HG03460 (cell line): ENCODE measurements around the gene NBAS.
"Not testable (repeated sequence)": the region's sequence is repeated elsewhere in the genome, so short reads cannot be mapped to it uniquely, and the experiment has no call there.

Source experiments
- ATAC-seq: cut with Tn5 transposase; IDR thresholded peaks from one replicate; pipeline ENCODE4 v1.9.1; 2021; ENCODE audit not compliant: unreplicated experiment

The NBAS gene

DNA sequence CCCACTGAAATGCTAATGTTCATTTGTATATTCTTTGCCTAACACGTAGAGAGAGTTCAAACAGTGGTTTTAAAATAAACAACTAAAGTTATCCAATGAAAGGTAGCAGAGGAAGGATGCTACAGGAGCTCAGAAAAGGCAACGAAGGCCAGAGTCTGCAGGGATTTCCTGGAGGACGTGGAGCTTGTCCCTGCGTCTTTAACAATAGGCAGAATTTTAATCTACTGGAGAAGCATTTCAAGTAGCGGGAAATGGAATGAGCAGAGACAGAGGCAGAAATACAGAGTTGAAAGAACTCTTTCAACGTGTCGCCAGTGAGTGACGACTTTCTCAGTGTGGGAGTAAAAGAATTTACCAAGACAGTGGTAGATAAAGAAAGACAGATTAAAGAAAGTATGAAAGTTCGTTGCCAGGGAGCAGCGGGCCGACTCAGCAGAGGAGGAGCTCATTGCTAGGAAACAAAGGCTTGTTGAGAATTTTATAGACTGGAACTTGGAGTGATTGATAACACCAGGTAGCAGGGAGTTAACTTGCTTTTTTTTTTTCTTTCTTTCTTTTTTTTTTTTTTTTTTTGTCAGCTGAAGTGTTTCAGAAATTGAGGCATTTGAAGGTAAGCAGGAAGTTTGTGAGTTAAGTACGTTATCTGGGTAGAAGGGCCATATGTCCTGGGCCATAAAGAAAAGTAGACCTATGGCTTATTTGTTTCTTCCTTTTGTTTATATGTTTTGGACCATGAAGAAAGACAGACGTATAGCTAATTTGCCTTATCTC lies 625 bp upstream of the NBAS start:
- peak; percentile 22 for ATAC-seq

GRCh38 chr2:15560140-15560987 lies 770 bp downstream of the NBAS start:
- ATAC-seq = peak; percentile 44

GRCh38 chr2:15559379-15560139 lies 1.6 kb downstream of the NBAS start:
- ATAC-seq = no peak

- ATAC-seq = no peak
These were observed 3.2 kb downstream of the NBAS start for GRCh38 chr2:15557887-15558311.

DNA sequence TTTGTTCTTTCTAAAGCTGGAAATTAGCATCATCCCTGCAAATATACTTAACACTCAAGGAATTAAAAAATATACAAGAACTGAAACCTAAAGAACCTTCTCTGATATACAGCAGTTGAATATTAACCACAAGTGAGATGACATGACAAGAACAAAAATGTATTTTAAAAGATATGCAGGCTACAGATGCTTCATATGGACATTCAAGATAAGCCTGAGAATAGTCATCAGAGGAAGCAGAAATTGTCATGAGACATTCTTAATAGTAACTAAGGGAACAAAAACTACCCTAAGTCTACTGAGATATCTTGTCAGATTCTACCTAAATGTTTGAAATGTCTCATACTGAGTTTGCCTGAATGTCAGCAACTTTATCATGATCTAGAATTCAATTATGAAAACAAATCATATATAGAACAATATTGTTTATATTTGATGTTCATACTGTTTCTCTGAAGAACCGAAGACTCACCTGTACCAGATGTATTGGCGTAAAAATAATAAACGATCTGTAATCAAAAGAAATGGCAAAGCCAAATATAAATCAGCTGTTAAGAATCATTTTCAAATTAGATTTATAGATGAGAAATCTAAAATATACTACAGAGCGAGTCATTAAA lies 4.7 kb downstream of the NBAS start:
- ATAC-seq = no peak

DNA sequence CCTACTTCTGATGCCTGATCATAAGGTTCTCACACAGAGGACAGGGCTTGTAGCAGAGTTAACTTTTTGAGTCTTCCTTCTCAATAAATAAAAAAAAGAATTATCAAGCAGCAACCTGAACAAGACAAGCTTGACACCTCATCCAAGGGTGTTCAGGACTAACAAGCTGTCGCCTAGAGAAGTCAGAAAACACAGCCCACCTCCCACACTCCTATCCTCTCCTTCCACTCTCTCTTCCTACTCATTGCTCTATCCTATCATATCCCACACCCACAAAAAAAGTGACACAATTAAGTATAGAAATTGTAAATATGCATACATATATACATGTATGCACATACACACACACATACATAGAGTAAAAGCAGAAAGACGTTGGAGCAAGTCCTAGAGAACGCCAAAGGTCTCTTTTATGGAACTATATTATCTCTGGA lies 5.4 kb downstream of the NBAS start:
- ATAC-seq = no peak

DNA sequence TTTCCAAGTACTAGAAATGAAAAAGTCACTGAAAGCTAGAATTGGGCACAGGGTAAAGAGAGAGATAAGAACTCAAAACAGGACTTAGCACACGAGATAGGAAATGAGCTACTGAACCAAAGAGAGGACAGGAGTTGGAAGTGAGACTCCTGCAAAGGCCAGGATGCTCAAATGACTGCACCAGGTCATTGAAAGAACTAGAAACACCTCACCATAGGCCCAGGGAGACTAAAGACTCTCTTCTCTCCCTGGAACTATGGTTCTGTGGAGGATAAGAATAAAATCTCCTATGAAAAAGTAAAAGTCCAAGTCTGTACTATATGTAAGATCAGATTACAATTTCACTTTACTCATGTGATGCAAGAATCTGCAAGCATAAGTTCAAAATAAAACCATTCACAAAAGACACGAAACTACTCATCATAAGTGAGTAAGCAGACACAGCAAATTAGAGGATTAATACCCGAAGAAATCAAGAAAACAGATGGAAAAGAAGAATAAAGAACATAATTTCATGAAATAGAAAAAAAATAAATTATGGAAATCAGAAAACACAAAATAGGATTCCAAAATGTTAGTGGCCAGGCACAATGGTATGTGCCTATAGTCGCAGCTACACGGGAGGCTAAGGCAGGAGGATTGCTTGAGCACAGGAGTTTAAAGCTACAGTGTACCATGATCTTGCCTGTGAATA lies 6.5 kb downstream of the NBAS start:
- no peak for ATAC-seq

DNA sequence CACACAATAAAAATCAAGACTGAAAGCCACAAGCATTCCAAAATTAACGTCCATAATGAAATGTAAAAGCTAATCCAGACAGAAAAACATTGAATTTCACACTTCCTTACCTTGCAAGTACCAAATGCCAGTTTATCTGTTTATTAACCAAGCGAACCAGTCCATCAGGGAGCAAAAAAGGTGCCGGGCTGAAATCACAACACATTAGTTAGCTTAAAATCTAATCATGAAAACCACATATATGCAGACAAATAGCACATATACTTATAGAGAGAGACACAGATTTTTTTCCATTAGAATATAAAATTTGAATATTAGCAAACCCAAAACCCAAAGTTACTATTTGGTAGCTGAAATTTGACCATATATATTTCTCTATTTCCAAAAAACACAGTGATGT lies 7.2 kb downstream of the NBAS start:
- no peak for ATAC-seq

DNA sequence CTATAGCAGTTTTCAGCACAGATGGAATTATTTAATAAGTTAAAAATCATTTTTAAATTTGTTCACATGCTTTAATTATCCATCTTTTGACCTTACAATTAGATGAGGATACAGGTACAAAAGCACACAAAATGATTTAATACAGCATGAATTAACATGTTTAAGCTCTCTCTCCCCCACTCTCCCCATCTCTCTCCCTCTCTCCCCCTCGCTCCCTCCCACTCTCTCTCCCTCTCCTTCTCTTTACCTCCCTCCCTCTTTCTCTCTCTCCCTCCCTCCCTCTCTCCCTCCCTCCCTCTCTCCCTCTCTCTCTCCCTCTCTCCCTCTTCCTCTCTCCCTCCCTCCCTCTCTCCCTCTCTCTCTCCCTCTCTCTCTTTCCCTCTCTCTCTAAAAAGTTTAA lies 7.6 kb downstream of the NBAS start:
- no peak for ATAC-seq

DNA sequence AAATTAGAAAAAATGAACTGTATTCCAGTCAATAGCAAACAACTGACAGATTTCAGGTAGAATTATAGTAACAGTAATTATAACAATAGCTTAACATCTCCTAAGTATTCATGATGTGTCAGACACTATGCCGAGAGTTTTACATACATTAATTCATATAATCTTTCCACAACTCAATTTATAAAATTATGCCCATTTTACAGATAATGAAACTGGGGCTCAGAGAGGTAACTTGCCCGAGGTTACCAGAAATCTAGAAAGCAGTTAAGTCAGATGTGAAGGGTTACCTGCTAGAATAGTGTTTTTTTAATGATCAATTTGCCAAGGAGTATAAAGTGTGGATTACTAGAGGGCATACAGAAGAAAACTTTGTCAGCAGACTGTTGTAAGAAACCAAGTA lies 12.2 kb downstream of the NBAS start:
- no peak for ATAC-seq

DNA sequence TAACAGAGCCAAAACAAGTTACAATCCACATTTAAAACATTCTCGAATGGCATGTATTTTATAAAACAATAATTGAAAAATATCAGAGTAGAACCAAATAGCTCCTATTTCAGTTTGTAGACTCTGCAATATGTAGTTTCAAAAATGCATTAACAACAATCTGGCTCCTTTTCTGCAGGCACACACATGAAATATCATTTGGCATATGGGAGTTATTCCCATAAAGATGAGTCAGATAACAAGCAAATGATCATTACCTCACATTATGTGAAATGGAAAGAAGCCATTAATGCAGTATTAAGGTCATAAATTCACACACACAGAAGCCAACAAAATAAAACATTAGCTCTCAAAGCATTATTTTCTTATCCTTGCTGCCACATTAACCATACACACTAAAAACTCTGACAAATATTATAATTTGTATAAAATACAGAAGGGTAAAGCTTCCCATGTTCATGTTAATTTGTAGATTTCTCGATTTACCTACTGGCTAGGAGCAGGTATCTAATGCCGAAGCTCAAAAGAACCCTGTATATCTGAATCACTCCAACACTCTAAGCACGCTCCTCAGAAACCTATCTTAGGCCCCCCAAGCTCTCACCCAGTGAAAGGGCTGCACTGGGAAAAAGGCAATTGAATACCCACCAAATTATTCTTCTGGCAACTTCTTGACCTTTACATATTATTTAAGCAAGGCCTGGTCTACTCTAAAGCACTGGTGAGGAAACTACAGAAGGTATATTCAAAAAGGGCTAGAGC lies 13.8 kb downstream of the NBAS start:
- no peak for ATAC-seq

DNA sequence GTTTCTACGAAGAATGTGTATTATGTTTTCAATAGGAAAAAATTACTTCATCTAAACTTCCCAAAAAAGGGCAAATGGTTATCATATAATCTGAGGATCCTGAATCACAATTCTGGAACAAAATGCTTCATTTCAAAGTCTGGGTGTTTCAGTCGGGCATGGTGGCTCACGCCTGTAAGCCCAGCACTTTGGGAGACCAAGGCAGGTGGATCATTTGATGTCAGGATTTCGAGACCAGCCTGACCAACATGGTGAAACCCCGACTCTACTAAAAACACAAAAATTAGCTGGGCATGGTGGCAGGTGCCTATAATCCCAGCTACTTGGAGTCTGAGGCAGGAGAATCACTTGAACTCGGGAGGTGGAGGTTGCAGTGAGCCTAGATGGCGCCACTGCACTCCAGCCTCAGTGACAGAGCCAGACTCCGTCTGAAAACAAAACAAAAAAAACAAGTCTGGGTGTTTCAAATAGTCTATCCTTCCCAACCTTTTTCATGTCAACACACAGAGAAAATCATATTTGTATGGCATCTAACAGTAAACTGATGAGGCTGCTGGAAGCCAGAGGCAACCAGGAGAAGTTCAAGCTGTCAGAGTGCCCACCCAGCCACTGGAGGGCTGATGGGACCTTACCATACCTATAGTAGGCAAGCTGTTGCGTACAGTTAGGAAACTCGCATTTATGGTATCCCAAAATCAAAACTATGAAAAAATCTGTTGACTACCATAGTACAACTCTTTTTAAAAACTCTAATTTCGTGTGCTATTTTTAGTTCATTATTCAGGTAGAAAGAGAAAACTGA lies 14.6 kb downstream of the NBAS start:
- no peak for ATAC-seq

GRCh38 chr2:15544227-15544626 lies 16.9 kb downstream of the NBAS start:
- no peak for ATAC-seq

DNA sequence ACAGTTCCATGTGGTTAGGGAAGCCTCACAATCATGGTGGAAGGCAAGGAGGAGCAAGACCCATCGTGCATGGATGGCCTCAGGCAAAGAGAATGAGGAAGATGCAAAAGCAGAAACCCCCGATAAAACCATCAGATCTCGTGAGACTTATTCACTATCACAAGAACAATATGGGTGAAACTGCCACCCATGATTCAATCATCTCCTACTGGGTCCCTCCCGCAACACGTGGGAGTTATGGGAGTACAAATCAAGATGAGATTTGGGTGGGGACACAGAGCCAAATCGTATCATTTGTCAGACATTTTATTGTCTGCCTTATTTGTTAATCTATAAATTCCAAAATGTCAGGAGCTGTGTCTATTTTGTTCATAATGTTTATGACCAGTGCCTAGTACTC lies 17.6 kb downstream of the NBAS start:
- ATAC-seq = no peak

- no peak for ATAC-seq
These were observed 18.1 kb downstream of the NBAS start for GRCh38 chr2:15543053-15543452.

- not testable (repeated sequence) for ATAC-seq
These were observed 18.9 kb downstream of the NBAS start for GRCh38 chr2:15542269-15542668.

DNA sequence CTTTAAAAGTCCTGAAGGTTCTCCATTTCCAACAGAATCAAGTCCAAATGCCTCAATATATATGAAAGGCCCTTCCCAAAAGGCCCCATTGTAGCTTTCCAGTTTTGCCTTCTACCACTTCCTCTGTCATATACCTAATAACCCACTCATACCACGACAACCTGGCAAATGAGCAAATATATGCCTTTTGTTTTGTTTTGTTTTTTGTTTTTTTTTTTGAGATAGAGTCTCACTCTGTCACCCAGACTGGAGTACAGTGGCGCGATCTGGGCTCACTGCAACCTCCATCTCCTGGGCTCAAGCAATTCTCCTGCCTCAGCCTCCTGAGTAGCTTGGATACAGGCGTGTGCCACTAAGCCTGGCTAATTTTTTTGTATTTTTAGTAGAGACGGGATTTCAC lies 20.6 kb downstream of the NBAS start:
- ATAC-seq = not testable (repeated sequence)

GRCh38 chr2:15539999-15540398 lies 21.1 kb downstream of the NBAS start:
- ATAC-seq = no peak

DNA sequence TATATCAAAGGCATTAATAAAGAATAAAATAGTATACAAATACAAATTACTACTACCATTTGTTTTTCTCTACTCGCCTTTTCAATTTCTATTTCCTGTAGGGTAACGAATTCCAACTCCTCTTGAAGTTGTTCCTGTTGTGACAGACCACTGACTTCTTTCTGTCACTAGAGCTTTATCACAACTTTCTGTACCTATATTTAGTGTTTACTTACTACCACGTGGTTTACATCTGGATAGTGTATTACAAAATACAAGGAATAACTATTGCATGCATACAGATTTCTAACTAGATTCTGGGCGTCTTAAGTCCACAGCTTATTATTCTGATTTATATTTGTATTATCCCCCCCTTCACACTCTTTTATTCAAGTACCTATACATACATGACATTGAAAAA lies 22.3 kb downstream of the NBAS start:
- no peak for ATAC-seq
